Measurements from ENCODE around the gene RSPH6A.

GRCh38 chr19:45746866-45747265, 68.2 kb downstream of the RSPH6A start:
- TF ChIP-seq CTCF (IDR thresholded peaks at IDR 0.05; ENCODE audit: poor library complexity): no peak
- no peak for TF ChIP-seq EZH2 (IDR thresholded peaks at IDR 0.05; ENCODE audit: borderline replicate concordance)

Measured in hepatocyte (in vitro differentiated cells).